NCI-H1092 (cell line): ENCODE data around the gene ZYX.
A peak's percentile ranks its signal among the peaks of the same experiment; 100 is the strongest.

Experiments used
- DNase-seq: peaks from one replicate; lab custom pipeline; 2025; lab: John Stamatoyannopoulos, UW

ZYX gene

GRCh38 chr7:143380646-143381426 lies at the start of gene ZYX:
Gene ZYX, plus strand, starts transcription at chr7:143381345. Its CDS starts 227 bp downstream, at chr7:143381572.
- peak; percentile 41 for DNase-seq

- no peak for DNase-seq
Measured at GRCh38 chr7:143334244-143334643, 46.9 kb upstream of the ZYX start.

- DNase-seq = no peak
Measured at GRCh38 chr7:143337216-143337615, 43.9 kb upstream of the ZYX start.

- DNase-seq = no peak
Measured at GRCh38 chr7:143341842-143342241, 39.3 kb upstream of the ZYX start.

- no peak for DNase-seq
Measured at GRCh38 chr7:143343596-143343995, 37.5 kb upstream of the ZYX start.

- DNase-seq = no peak
Measured at GRCh38 chr7:143345428-143345900, 35.7 kb upstream of the ZYX start.

- DNase-seq = no peak
Measured at GRCh38 chr7:143346018-143346417, 35.1 kb upstream of the ZYX start.

GRCh38 chr7:143347950-143348349 lies 33.2 kb upstream of the ZYX start:
- DNase-seq = no peak

- no peak for DNase-seq
Measured at GRCh38 chr7:143351060-143351459, 30.1 kb upstream of the ZYX start.

- no peak for DNase-seq
Measured at GRCh38 chr7:143351574-143351973, 29.6 kb upstream of the ZYX start.

- no peak for DNase-seq
Measured at GRCh38 chr7:143352531-143353002, 28.6 kb upstream of the ZYX start.

- no peak for DNase-seq
Measured at GRCh38 chr7:143354376-143354775, 26.8 kb upstream of the ZYX start.

GRCh38 chr7:143354965-143355364 lies 26.2 kb upstream of the ZYX start:
- no peak for DNase-seq

- DNase-seq = no peak
Measured at GRCh38 chr7:143355450-143356385, 25.4 kb upstream of the ZYX start.

- DNase-seq = no peak
Measured at GRCh38 chr7:143356414-143357050, 24.6 kb upstream of the ZYX start.

- DNase-seq = no peak
Measured at GRCh38 chr7:143358626-143359025, 22.5 kb upstream of the ZYX start.

- no peak for DNase-seq
Measured at GRCh38 chr7:143359771-143360353, 21.3 kb upstream of the ZYX start.

- DNase-seq = no peak
Measured at GRCh38 chr7:143360788-143361551, 20.2 kb upstream of the ZYX start.

GRCh38 chr7:143361552-143362130 lies 19.5 kb upstream of the ZYX start:
- DNase-seq = no peak

GRCh38 chr7:143362131-143363015 lies 18.8 kb upstream of the ZYX start, which contains the start of gene FAM131B:
Gene FAM131B, minus strand, starts transcription at chr7:143362713. Its CDS starts 110 bp downstream, at chr7:143362603.
- DNase-seq = no peak
